Loucy (cell line): ENCODE results near the gene TGM2.

Source experiments
- EZH2phosphoT487 ChIP-seq: fragments of 200-600 bp; IDR thresholded peaks from 2 replicates; pipeline ENCODE4 v1.6.1; 2018; ENCODE audit warnings: antibody characterized with exemption, mild to moderate bottlenecking, moderate library complexity, borderline replicate concordance
- TF ChIP-seq, protein P1 (sequence below): fragments of 200-600 bp; sonication (generic); conservative IDR thresholded peaks from 2 replicates; pipeline ENCODE4 v1.5.1; 2014; ENCODE audit warnings: mild to moderate bottlenecking, antibody characterized with exemption, low read length

DNA sequence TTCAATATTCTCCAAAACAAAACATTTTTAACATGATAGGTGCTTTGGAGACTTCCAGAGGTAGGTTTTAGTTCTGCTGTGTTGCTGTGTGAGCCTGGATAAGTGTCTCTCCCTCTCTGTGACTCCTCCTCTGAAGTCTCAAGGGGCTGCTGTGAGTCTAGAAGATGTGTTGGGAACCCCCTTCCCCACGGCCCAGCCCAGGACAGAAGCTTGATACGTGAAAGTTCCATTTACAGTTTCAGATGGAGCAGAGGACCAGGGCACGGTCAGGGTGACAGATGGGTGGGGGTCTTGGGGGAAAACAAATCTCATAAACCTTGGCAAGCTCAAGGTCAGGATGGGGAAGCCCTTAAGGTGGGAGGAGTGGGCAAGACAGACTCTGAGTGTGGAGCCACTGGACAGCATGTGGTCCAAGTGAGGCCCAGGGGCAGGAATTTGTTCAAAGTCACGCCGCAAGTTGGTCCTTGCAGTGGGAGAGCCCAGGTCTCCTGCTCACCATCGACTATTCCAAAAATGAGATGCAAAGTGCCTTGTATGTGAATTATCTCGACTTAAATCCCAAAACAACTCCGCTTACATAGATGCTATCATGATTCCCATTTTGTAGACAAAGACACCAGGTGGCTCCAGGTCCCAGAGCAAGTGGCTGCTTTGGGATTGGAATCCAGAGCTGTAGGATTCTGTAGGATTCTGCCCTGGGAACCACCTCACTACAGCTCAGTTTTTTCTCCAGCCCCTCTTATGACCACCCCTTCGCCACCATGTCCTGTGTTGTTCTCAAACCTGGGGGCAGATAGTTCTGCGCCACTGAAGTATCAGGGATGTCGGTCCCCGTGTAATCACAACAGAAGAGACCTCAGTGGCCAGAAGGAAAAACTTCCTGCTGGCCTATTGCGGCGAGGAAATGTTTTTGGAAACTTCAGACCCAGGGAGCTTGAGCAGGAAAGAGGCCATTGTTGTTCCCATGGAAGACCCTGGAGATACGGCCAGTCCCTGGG lies 1.9 kb downstream of the TGM2 start:
- no peak for TF ChIP-seq EZH2phosphoT487
- TF ChIP-seq, protein P1, sequence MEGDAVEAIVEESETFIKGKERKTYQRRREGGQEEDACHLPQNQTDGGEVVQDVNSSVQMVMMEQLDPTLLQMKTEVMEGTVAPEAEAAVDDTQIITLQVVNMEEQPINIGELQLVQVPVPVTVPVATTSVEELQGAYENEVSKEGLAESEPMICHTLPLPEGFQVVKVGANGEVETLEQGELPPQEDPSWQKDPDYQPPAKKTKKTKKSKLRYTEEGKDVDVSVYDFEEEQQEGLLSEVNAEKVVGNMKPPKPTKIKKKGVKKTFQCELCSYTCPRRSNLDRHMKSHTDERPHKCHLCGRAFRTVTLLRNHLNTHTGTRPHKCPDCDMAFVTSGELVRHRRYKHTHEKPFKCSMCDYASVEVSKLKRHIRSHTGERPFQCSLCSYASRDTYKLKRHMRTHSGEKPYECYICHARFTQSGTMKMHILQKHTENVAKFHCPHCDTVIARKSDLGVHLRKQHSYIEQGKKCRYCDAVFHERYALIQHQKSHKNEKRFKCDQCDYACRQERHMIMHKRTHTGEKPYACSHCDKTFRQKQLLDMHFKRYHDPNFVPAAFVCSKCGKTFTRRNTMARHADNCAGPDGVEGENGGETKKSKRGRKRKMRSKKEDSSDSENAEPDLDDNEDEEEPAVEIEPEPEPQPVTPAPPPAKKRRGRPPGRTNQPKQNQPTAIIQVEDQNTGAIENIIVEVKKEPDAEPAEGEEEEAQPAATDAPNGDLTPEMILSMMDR, result no peak
